Stimulated activated CD8-positive, alpha-beta memory T cell treated with anti-CD3 and anti-CD28 coated beads, Interleukin-4, amount 100 ng/mL, for 24 hours (primary cell): ENCODE measurements around the gene ZMIZ1.
"Not testable (repeated sequence)": the region's sequence is repeated elsewhere in the genome, so short reads cannot be mapped to it uniquely, and the experiment has no call there.

Source experiments
- DNase-seq: peaks from one replicate; pipeline ENCODE4 v3.0.0-alpha.2; 2020; ENCODE audit warnings: low read depth

Gene ZMIZ1

GRCh38 chr10:79323602-79324001 is 254.8 kb downstream of the ZMIZ1 start:
- DNase-seq, result no peak

GRCh38 chr10:79324032-79324695 is 255.4 kb downstream of the ZMIZ1 start:
- no peak for DNase-seq

DNA sequence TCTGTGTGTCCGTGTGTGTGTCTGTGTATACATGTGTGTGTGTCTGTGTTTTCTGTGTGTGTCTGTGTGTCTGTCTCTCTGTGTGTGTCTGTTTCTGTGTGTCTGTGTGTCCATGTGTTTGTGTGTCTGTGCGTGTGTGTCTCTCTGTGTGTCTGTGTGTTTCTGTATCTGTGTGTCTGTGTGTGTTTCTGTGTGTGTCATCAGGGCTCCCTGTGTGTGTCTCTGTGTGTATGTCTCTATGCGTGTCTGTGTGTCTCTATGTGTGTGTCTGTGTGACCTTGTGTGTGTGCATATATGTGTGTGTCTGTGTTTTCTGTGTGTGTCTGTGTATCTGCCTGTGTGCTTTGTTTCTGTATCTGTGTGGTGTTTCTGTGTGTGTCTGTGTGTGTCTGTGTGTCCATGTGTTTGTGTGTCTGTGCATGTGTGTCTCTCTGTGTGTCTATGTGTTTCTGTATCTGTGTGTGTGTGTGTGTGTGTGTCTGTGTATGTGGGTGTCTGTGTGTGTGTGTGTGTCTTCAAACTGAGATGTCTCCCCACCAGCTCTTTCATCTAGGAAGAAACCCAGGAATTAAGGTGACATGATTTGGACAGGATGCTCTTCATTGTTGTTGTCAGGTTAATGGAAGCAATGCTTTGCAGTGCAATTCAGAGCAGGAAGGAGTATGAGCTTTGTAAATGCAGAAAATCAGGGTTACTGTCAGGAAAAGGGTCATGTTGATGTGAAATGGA is 257.8 kb downstream of the ZMIZ1 start:
- DNase-seq, result no peak

- DNase-seq, result no peak
Measured at GRCh38 chr10:79327090-79327457, 258.3 kb downstream of the ZMIZ1 start.

DNA sequence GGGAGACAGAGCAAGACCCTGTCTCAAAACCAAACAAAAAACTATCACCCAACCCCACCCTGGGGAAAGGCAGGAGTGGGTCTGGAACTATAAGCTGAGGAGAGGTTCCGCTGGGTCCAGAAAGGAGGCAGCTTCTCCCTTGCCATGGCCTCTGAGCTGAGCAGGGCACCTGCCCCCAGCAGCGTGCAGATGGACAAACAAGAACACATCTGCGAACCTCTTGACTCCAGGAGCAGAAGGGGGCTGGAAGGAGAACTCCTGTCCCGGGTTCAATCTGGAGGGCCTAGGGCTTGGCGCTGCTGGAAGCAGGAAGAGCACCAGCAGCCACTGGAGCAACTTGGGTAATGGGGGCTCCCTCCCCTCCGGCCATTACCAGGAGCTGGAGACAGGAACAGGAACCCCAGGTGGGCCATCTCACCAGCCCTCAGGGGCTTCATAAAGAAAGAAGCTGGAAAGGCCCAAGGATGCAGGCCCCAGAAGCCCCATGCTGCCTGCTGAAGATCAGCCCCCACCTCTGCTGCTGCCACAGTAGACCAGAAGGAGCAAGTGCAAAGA is 259.5 kb downstream of the ZMIZ1 start:
- DNase-seq, result no peak

DNA sequence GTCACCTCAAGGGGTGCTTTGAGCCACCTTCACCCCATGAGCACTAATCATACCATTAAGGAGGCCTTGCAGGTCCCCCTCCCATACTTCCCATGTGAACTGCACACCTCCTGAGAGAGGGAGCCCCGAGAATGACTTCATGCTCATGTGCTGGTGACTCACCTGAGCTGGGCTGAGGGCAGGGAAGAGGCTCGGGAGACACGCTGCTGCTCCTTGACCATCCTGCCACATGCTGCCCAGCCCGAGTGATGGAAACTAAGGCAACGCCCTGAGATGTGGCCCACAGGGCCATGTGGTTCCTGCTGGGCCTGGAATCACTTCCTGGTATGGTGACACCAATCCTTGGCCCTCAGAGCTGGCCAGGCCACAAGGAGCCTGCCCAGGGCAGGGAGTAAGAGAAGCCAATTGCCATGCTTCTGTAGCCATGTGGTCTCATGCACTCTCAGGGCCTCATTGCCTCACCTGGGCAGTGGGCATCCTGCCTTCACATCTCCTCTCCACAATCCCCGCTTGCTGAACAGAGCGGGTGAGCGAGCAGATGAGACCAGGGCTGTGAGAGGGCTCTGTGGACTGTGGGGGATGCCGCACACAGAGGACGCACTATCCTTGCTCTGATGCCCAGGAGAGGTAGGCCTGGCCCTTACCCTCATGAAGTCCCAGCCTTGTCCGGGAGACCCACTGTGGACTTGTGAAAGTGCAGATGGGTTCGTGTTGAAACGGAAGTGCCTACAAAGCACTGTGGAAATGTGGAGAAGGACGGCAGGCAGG is 260.2 kb downstream of the ZMIZ1 start:
- no peak for DNase-seq

DNA sequence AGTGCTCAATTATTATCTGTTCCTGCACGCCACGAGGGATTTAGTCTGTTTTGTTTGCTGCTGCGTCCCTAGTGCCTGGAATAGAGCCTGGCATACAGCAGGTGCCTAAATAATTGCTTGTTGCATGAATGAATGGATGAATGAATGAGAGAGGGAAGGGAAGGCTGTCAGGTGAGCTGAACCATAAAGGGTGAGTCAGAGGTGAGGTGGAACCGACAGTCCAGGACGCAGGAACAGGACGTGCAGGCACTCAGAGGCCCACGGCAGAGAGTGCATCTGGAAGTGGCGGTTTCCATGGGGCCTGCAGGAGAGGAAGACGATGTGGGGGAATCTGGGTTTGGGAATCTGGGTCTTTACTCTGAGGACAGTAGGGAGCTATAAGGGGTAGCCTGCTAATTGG is 260.8 kb downstream of the ZMIZ1 start:
- no peak for DNase-seq

- DNase-seq, result no peak
Measured at GRCh38 chr10:79331226-79331625, 262.5 kb downstream of the ZMIZ1 start.

GRCh38 chr10:79331709-79332108 is 262.9 kb downstream of the ZMIZ1 start:
- peak; percentile 69 for DNase-seq

GRCh38 chr10:79332610-79333315 is 264.0 kb downstream of the ZMIZ1 start:
- not testable (repeated sequence) for DNase-seq

DNA sequence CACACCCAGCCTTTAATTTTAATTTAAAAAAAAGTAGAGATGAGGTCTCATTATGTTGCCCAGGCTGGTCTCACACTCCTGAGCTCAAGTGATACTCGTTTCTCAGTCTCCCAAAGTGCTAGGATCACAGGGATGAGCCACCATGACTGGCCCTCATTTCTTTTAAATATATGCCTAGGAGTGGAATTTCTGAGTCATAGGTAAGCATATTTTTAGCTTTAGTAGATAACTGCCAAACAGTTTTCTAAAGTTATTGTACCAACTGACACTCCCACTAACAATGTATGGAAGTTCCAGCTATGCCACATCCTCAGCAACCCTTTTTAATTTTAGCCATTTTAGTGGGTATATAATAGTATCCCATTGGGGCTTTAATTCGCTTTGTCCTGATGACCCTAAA is 264.7 kb downstream of the ZMIZ1 start:
- no peak for DNase-seq

- DNase-seq, result no peak
Measured at GRCh38 chr10:79334573-79334972, 265.8 kb downstream of the ZMIZ1 start.

DNA sequence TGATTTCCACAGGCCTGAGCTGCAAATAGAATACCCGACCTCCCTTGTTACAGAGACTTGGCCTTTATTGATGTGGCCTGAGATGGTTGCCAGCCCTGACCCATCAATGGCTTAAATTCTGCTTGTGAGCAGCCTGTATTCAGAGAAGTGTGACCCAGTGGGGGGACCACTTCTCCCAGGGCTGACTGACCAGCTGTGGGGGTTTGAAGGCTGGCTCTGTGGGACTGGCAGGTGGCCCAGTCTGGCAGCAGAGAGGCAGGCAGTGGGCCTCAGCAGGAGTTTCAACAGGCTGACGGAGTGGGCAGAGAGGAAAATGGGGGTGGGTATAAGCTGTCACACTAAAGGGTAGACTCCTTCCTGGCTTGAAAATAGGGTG is 266.3 kb downstream of the ZMIZ1 start:
- DNase-seq, result no peak

- DNase-seq, result no peak
Measured at GRCh38 chr10:79335470-79336235, 266.9 kb downstream of the ZMIZ1 start.

- no peak for DNase-seq
Measured at GRCh38 chr10:79336276-79336675, 267.5 kb downstream of the ZMIZ1 start.

DNA sequence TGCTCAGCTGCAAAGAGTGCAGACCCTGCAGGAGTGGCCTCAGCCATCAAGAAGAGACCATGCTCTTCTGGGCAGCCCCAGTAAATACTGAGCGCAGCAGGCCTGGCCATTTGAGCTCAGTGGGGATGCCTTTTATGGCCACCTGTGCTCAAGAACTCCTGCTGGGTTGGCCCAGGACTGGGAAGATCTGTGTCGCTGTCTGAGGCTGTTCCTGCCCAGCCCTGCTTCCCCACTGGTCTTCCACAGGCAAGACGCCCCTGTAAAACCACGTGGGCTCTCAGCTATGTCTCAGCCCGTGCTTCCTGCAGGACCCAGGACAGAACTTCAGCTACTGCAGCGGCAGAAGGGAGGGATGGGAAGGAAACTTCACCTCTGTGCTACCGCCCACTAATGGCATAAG is 268.0 kb downstream of the ZMIZ1 start:
- DNase-seq, result no peak

DNA sequence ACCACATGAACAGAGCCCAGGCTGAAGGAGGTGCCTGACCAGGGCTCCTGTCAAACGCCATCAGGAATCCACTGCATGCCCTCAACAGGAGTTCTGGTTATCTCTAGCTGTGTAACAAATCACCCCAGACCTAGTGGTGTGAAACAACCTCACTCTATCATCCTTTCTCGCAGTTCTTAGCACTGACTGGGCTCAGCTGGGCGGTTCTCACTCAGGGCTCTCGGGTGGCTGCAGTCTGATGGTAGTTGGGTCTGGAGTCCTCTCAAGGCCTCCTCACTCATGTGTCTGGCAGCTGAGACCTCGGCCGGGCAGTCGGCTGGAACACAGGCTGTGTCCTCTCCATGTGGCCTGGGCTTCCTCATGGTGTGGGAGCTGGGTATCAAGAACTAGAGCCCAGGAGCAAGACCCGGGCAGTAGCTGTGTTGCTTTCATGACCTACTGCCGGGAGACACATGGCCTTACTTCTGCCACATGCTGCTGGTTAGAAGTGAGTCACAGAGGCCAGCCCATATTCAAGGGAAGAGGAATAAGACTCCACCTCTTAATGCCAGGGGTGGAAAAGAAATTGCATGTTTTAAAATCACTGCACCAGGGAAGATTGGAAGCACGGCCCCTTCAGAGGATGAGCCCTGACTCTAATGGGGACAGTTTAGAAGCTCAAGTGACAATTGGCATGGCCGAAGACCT is 269.2 kb downstream of the ZMIZ1 start:
- DNase-seq, result not testable (repeated sequence)

DNA sequence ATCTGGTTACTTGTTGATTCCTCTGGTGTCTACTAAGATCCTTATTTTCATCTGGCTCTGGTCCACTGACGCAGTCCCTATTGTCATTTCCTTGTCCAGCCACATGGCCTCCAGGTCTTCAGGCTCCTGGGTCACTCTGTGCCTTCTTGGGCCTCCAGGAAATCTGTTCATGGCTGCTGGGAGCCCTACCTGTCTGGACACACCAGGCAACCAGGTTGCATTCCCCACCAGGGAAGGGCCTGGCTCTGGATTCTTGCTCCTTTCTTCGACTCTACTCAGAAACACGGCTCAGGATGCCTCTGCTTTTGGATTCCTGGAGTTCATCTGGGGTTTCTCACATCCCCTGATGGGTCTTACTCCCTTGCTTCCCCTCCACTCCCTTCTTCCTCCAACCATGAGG is 270.5 kb downstream of the ZMIZ1 start:
- DNase-seq, result no peak

GRCh38 chr10:79340646-79341244 is 272.0 kb downstream of the ZMIZ1 start:
- no peak for DNase-seq

DNA sequence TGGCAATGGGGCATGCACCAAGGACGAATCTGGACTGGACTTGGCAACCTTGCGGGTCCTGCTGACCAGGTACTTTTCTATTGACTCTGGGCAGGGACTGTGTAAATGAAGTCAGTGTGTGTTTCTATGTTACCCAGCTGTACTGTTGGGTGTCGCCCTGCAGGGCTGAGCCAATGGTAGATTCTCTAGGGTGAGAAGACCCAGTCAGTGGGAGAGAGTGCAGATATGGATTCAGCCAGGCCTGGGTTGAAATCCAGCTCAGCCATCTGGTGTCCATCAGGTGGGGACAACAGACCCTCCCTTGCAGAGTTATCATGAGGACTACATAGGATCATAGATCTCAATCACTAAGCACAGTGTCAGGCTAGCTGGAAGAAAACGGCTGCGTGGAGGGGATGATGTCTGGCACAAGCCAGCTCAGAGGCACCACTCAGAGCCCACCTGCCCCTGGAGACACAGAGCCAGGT is 273.6 kb downstream of the ZMIZ1 start:
- no peak for DNase-seq
